ENCODE data around the gene DIS3L2. TPM values are rescaled to one million over a fixed set of nuclear protein-coding genes. Genes with fewer than 3 reads are reported as not detected.

The DIS3L2 gene
- total RNA-seq, 4 donors from 2014 or later, result 10.3 to 63.9 (median 29.7) TPM

DNA sequence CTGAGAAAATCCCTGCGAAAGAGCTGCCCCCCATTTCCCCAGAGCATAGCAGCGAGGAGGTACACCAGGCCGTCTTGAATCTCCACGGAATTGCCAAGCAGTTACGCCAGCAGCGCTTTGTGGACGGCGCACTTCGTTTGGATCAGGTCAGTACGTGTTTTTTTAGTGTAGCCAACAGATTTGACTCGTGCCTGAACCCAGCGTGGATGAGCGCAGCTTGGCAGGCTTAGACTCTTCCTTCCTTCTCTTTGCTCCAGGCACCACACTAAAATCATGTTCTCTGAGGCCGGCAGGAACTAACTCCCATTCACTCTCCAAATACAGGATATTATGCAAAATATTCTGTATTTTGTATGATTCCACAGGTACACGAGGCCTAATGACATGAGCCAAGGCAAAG, 301.8 kb downstream of the DIS3L2 start:
- intact Hi-C loops (cut with DNase I; ENCODE audit: low total_unique reads), result no loop called here
- no peak for TF ChIP-seq POLR2A (IDR thresholded peaks at IDR 0.05)
- TF ChIP-seq CTCF (IDR thresholded peaks at IDR 0.05), result no peak
- no peak for DNase-seq
- Histone ChIP-seq H3K9me3 (no peaks in the 10 kb centered on the region), H3K36me3 (no peaks in the 10 kb centered on the region), H3K4me1 (no peaks in the 10 kb centered on the region), H3K27ac (no peak overlapping the region), H3K27me3 (no peaks in the 10 kb centered on the region), H3K4me3 (no peak overlapping the region)

- H3K36me3 ChIP-seq, result no peaks in the 10 kb centered on the region
Measured at GRCh38 chr2:232264081-232264480, 302.6 kb downstream of the DIS3L2 start.

GRCh38 chr2:232265329-232265728, 303.8 kb downstream of the DIS3L2 start:
- TF ChIP-seq CTCF (IDR thresholded peaks at IDR 0.05), result no peak
- TF ChIP-seq POLR2A (IDR thresholded peaks at IDR 0.05), result no peak
- DNase-seq, result no peak
- Histone ChIP-seq H3K36me3 (no peaks in the 10 kb centered on the region), H3K27me3 (no peaks in the 10 kb centered on the region), H3K4me3 (no peak overlapping the region), H3K4me1 (no peaks in the 10 kb centered on the region), H3K9me3 (no peaks in the 10 kb centered on the region), H3K27ac (no peak overlapping the region)
- intact Hi-C loops (cut with DNase I; ENCODE audit: low total_unique reads), result no loop called here

More at GRCh38 chr2:232264081-232264480, 302.6 kb downstream of the DIS3L2 start:
- Histone ChIP-seq H3K4me1 (no peaks in the 10 kb centered on the region), H3K27me3 (no peaks in the 10 kb centered on the region), H3K9me3 (no peaks in the 10 kb centered on the region), H3K27ac (no peak overlapping the region), H3K4me3 (no peak overlapping the region)
- intact Hi-C loops (cut with DNase I; ENCODE audit: low total_unique reads), result no loop called here
- TF ChIP-seq POLR2A (IDR thresholded peaks at IDR 0.05), result no peak
- no peak for TF ChIP-seq CTCF (IDR thresholded peaks at IDR 0.05)
- no peak for DNase-seq

GRCh38 chr2:232268636-232269165, 307.2 kb downstream of the DIS3L2 start:
- H3K27ac ChIP-seq, result no peak overlapping the region
- no peak overlapping the region for H3K4me3 ChIP-seq
- DNase-seq, result no peak
- H3K4me1 ChIP-seq, result no peaks in the 10 kb centered on the region
- intact Hi-C loops (cut with DNase I; ENCODE audit: low total_unique reads), result no loop called here
- H3K27me3 ChIP-seq, result no peaks in the 10 kb centered on the region
- TF ChIP-seq CTCF (IDR thresholded peaks at IDR 0.05), result no peak
- TF ChIP-seq POLR2A (IDR thresholded peaks at IDR 0.05), result no peak
- H3K36me3 ChIP-seq, result no peaks in the 10 kb centered on the region
- H3K9me3 ChIP-seq, result no peaks in the 10 kb centered on the region

- no peak for DNase-seq
- no peak overlapping the region for H3K27ac ChIP-seq
- H3K36me3 ChIP-seq, result no peaks in the 10 kb centered on the region
- no peaks in the 10 kb centered on the region for H3K27me3 ChIP-seq
- intact Hi-C loops (cut with DNase I; ENCODE audit: low total_unique reads), result no loop called here
- no peak overlapping the region for H3K4me3 ChIP-seq
- TF ChIP-seq POLR2A (IDR thresholded peaks at IDR 0.05) (no peak), CTCF (IDR thresholded peaks at IDR 0.05) (no peak)
- no peaks in the 10 kb centered on the region for H3K9me3 ChIP-seq
- no peaks in the 10 kb centered on the region for H3K4me1 ChIP-seq
Measured at GRCh38 chr2:232269867-232270266, 308.4 kb downstream of the DIS3L2 start.

All from uterus (tissue), 4 donors.